ENCODE data around the gene SELP.

GRCh38 chr1:169568497-169568896 lies 61.4 kb downstream of the SELP start:
- TF ChIP-seq POLR2A (IDR thresholded peaks at IDR 0.05) (no peak), CTCF (IDR thresholded peaks at IDR 0.05 in 4 of 5, conservative IDR thresholded peaks at IDR 0.05 in 1 of 5) (no peak)
